HG03378 (cell line): ENCODE data around the gene NFIB.

ENCODE experiments used
- ATAC-seq: cut with Tn5 transposase; IDR thresholded peaks from one replicate; pipeline ENCODE4 v1.9.1; 2021; ENCODE audit warnings: mild to moderate bottlenecking, moderate library complexity; ENCODE audit not compliant: unreplicated experiment

The NFIB gene

GRCh38 chr9:14307989-14308852 is 5.7 kb downstream of the NFIB start:
- no peak for ATAC-seq

- no peak for ATAC-seq
Measured at GRCh38 chr9:14306672-14307660, 7.0 kb downstream of the NFIB start.

DNA sequence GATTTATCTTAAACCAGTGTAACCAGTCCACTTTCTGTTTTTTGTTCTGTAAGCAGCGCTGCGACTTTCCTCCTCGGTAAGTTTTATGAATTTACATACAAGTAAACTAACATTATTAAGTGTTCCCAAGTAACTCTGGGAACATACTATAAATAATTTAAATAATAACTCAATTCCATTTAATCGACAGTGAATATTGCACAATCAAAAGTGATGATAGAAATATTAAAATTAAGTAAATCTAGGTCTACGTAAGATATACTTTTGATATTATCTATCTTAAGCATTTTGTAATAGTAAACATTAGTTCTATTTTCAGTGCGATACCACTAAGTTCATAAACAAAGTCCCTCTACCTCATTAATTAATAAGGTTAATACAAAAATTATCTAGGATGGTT is 7.8 kb downstream of the NFIB start:
- ATAC-seq, result no peak

DNA sequence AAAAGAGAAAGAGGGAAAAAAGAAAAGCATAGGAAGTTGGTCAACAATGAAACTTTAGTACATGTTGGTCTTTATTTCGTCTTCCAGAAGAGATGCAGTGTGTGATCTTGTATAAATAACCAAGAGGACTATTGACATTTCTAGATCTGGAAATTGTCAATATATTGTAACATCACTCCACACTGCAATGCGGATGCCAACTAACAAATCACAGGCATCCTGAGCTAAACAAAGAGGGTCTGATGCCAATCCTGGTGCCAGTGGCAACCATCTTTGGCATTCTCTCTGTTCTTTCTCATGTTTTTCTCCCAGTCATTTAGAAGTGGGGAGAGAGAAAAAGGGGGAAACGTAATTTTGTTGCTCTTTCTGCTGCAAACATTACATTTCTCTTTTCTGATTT is 9.7 kb downstream of the NFIB start:
- ATAC-seq, result no peak

GRCh38 chr9:14303521-14303920 is 10.4 kb downstream of the NFIB start:
- no peak for ATAC-seq

DNA sequence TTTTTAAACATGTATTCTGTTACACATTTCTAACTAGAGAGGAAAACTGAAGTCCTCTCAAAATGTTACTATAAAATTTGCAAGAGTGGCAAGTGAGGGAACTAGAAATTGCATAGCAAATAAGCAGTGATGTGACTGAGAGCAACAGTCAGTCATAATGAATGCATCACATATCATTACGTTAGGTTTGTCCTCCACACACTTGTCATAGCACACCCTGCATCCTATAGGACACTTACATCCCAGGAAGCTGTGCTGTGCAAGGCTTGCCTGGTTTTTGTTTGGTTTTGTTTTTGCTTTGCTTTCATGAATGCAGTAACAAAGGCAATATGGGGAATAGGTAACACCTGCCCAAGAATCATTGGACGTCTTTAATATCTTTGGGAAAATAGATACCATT is 10.8 kb downstream of the NFIB start:
- no peak for ATAC-seq

GRCh38 chr9:14302405-14302804 is 11.5 kb downstream of the NFIB start:
- no peak for ATAC-seq

DNA sequence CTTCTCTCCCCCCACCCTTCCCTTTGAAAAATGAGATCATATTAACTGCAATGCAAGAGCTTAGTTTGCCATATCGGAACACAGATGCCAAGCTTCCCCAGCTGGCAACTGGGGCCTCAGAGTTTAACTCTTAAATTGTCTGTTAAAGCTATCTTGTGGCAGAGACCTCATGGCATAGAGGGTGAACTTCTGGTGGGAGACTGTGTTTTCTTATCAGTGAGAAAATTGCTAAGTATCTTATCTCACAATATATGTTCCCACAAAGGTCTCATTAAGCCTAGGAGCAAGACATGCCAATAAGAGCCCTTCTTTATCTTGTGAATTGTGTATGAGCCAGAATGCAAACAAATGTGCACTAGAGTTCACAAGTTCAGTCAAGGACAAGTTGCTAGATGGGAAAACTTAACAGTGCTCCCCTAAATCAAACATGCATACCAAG is 12.3 kb downstream of the NFIB start:
- no peak for ATAC-seq

GRCh38 chr9:14301006-14301405 is 12.9 kb downstream of the NFIB start:
- no peak for ATAC-seq

- no peak for ATAC-seq
Measured at GRCh38 chr9:14300588-14300987, 13.4 kb downstream of the NFIB start.

DNA sequence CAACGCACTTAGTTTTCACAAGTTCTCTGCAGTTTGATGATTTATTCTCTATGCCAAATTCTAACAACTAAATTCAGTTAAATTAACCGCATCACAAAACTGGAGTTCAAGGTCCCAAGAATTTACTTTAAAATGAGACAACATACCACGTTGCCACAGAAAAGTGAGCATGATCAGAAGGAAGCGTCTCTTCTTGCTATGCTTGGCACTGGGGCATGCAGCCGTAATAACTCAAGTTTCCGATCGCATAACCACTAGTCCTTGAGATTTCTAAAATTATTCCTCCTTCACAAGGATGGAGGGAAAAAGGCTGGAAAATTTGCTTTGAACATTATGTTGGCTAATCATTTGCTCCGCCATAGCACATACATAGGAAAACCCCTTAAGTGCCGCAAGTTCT is 13.9 kb downstream of the NFIB start:
- no peak for ATAC-seq

GRCh38 chr9:14298601-14299022 is 15.3 kb downstream of the NFIB start:
- no peak for ATAC-seq

GRCh38 chr9:14296495-14297113 is 17.3 kb downstream of the NFIB start:
- ATAC-seq, result no peak

GRCh38 chr9:14294659-14295058 is 19.3 kb downstream of the NFIB start:
- ATAC-seq, result no peak

- ATAC-seq, result no peak
Measured at GRCh38 chr9:14293801-14294200, 20.1 kb downstream of the NFIB start.

DNA sequence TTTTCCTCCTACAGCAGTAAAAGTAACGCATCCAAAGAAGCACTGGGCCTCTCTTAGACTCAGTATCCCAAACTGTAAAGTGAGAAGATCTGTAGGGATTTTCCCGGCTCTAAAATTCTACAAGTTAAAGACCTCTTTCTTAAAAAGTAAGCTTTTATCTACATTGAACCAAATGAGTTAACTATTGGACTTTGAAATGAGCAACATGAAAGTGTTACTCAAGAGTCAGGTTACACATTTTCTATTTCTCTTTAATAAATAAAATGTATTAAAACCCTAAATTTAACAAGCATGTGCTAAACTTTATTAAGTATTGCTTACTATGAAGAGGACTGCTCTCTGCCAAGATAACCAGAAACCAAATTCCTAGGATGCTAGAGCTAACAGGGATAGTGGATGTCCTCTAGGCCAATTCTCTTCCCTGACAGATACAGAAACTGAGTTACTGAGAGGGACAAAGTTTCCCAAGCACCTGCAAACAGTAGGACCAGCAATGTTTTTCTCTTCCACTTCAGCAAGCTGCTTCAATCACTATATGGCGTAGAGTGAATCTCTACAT is 21.7 kb downstream of the NFIB start:
- ATAC-seq, result no peak

GRCh38 chr9:14289916-14290315 is 24.0 kb downstream of the NFIB start:
- no peak for ATAC-seq

DNA sequence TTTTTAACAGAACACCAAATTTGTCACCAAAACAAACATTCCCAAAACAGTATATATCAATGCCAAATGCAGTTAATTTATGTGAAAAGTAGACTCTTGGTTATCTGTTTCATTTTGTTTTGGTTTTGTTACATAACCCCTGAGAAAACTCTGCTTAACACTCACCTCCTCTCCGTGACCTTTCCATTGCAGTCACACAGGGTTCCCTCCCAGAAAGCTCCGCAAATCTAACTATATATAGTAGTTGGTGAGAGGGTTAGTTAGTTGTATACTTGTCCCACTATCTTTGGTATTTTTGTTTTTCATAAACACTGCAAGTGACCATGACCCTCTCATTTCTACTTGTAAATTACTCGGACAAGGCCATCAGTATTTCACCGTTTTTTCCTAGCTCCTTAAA is 25.5 kb downstream of the NFIB start:
- no peak for ATAC-seq

GRCh38 chr9:14286121-14286520 is 27.8 kb downstream of the NFIB start:
- ATAC-seq, result no peak

- no peak for ATAC-seq
Measured at GRCh38 chr9:14283276-14283675, 30.7 kb downstream of the NFIB start.

DNA sequence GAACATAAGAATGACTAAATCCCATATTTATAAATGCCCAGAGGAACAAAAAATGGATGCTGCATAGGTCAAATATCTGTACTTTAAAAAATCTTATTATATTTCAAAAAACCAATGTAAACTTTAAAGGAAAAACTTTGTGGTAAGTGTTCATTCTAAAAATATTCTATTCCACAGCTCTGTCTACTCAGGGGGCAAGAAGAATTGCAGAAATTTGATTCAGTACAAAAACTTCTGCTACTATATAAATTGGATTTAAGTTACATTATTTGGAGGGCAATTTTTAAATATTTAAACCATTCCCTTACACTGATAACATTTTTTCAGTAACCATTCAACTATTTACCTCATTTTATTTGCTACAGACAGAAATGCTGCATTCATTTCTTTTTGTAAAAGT is 32.1 kb downstream of the NFIB start:
- ATAC-seq, result no peak
